Ishikawa (cell line): ENCODE results near the gene LHFPL2.

Source experiments
- CEBPB ChIP-seq: IDR thresholded peaks from 2 replicates; pipeline ENCODE4 v1.6.1; 2012
- CREB1 ChIP-seq: IDR thresholded peaks from 2 replicates; pipeline ENCODE4 v1.6.1; 2012; ENCODE audit warnings: low read depth
- EGR1 ChIP-seq: IDR thresholded peaks from 2 replicates; pipeline ENCODE4 v1.6.1; 2012
- EP300 ChIP-seq: IDR thresholded peaks from 2 replicates; pipeline ENCODE4 v1.6.1; 2012; ENCODE audit warnings: borderline replicate concordance
- FOXM1 ChIP-seq: IDR thresholded peaks from 2 replicates; pipeline ENCODE4 v1.6.1; 2012; ENCODE audit warnings: low read depth, borderline replicate concordance
- NFIC ChIP-seq: IDR thresholded peaks from 2 replicates; pipeline ENCODE4 v1.6.1; 2012
- REST ChIP-seq: IDR thresholded peaks from 2 replicates; pipeline ENCODE4 v1.6.1; 2012; ENCODE audit warnings: low read depth, mild to moderate bottlenecking
- ZBTB7A ChIP-seq: IDR thresholded peaks from 2 replicates; pipeline ENCODE4 v1.6.1; 2012; ENCODE audit warnings: low read depth

GRCh38 chr5:78533356-78533755 lies 115.2 kb downstream of the LHFPL2 start:
- no peak for TF ChIP-seq NFIC
- no peak for TF ChIP-seq ZBTB7A
- no peak for TF ChIP-seq CREB1
- TF ChIP-seq EGR1, result no peak
- TF ChIP-seq FOXM1, result no peak
- no peak for TF ChIP-seq EP300
- TF ChIP-seq REST, result no peak
- TF ChIP-seq CEBPB, result no peak
